ENCODE results near the gene ZC3HAV1. TPM values are rescaled to one million over a fixed set of nuclear protein-coding genes. Genes with fewer than 3 reads are reported as not detected.
"Not testable (repeated sequence)": the region's sequence is repeated elsewhere in the genome, so short reads cannot be mapped to it uniquely, and the experiment has no call there.

ZC3HAV1 gene
- total RNA-seq, 2 experiments from 2014 or later = 121 to 122 TPM

- H3K36me3 Mint-ChIP-seq (ENCODE audit: low read depth) = peaks cover 82% of the 10 kb centered on the region
- POLR2A ChIA-PET = interaction anchor here (0.7 to 2.4 kb wide), 5 partner anchors 9 to 815 kb away, joined by 3 to 10 read pairs (median 4); no protein-coding TSS in a partner anchor
- H3K9me3 Mint-ChIP-seq (ENCODE audit: insufficient read depth); ATAC-seq; H3K27me3 Mint-ChIP-seq (ENCODE audit: low read depth); DNase-seq: not testable (repeated sequence)
- peak overlapping the region; percentile 86 for H3K4me3 Mint-ChIP-seq
- H3K4me1 Mint-ChIP-seq (ENCODE audit: low read depth) = peaks cover 58% of the 10 kb centered on the region
- CTCF ChIA-PET = interaction anchor here (1.1 kb wide), 1 partner anchor 27 kb away, joined by 5 read pairs; no protein-coding TSS in a partner anchor
- peak overlapping the region; percentile 90 for H3K27ac Mint-ChIP-seq
Observed at GRCh38 chr7:139101637-139102158, 7.8 kb downstream of the ZC3HAV1 start.

- H3K36me3 Mint-ChIP-seq (ENCODE audit: low read depth) = peaks cover 86% of the 10 kb centered on the region
- CTCF ChIA-PET = interaction anchor here (1.3 kb wide), 1 partner anchor 11 kb away, joined by 4 read pairs; no protein-coding TSS in a partner anchor
- no peaks in the 10 kb centered on the region for H3K9me3 Mint-ChIP-seq (ENCODE audit: insufficient read depth)
- peaks cover 80% of the 10 kb centered on the region for H3K4me1 Mint-ChIP-seq (ENCODE audit: low read depth)
- peak overlapping the region; percentile 76 for H3K4me3 Mint-ChIP-seq
- ATAC-seq (no peak), DNase-seq (no peak)
- H3K27me3 Mint-ChIP-seq (ENCODE audit: low read depth) = no peaks in the 10 kb centered on the region
- POLR2A ChIA-PET = interaction anchor here (1.1 to 1.2 kb wide), 3 partner anchors 11 to 260 kb away, joined by 3 to 5 read pairs (median 3); partner anchors contain the start of gene LUC7L2
- H3K27ac Mint-ChIP-seq = peak overlapping the region; percentile 73
Observed at GRCh38 chr7:139099172-139099947, 10.2 kb downstream of the ZC3HAV1 start.

- Mint-ChIP-seq H3K9me3 (ENCODE audit: insufficient read depth) (no peaks in the 10 kb centered on the region), H3K4me3 (peak overlapping the region; percentile 78), H3K27ac (peak overlapping the region; percentile 92), H3K27me3 (ENCODE audit: low read depth) (no peaks in the 10 kb centered on the region), H3K36me3 (ENCODE audit: low read depth) (peaks cover 90% of the 10 kb centered on the region), H3K4me1 (ENCODE audit: low read depth) (peaks cover 87% of the 10 kb centered on the region)
- ATAC-seq (peak; percentile 84), DNase-seq (peak; percentile 92)
- ChIA-PET POLR2A (interaction anchor here (0.7 to 4.6 kb wide), 19 partner anchors 9 to 1264 kb away, joined by 3 to 125 read pairs (median 6); partner anchors contain the start of genes LUC7L2 and ZC3HAV1), CTCF (interaction anchor here (0.6 to 3.3 kb wide), 17 partner anchors 9 to 208 kb away, joined by 3 to 43 read pairs (median 4); no protein-coding TSS in a partner anchor)
Observed at GRCh38 chr7:139095194-139095659, 14.3 kb downstream of the ZC3HAV1 start.

GRCh38 chr7:139094596-139094995, 14.9 kb downstream of the ZC3HAV1 start:
- ChIA-PET CTCF (interaction anchor here (0.9 to 3.3 kb wide), 9 partner anchors 9 to 208 kb away, joined by 3 to 43 read pairs (median 6); no protein-coding TSS in a partner anchor), POLR2A (interaction anchor here (0.6 to 4.6 kb wide), 15 partner anchors 9 to 338 kb away, joined by 3 to 125 read pairs (median 7); partner anchors contain the start of genes LUC7L2 and ZC3HAV1)
- peaks cover 84% of the 10 kb centered on the region for H3K4me1 Mint-ChIP-seq (ENCODE audit: low read depth)
- H3K4me3 Mint-ChIP-seq = peak overlapping the region; percentile 78
- peak; percentile 50 for DNase-seq
- no peaks in the 10 kb centered on the region for H3K27me3 Mint-ChIP-seq (ENCODE audit: low read depth)
- peak; percentile 9 for ATAC-seq
- H3K36me3 Mint-ChIP-seq (ENCODE audit: low read depth) = peaks cover 86% of the 10 kb centered on the region
- H3K9me3 Mint-ChIP-seq (ENCODE audit: insufficient read depth) = no peaks in the 10 kb centered on the region
- peak overlapping the region; percentile 92 for H3K27ac Mint-ChIP-seq

DNA sequence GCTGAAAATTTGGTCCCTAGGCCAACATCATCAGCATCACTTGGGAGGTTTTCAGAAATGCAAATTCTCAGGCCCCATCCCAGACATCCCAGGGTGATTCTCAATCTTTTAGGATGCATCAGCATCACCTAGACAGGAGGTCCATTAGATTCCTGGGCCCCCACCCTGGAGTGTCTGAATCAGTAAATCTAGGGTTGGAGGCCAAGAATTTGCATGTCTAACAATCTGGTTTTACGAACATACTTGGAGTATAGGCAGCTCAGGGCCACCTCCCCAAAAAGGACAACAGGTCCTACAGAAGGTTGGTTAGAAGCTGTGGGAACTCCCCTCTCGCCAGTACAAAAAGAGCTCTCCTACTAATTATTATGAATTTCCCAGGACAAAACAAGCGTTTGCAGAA, 15.5 kb downstream of the ZC3HAV1 start:
- Mint-ChIP-seq H3K9me3 (ENCODE audit: insufficient read depth) (no peaks in the 10 kb centered on the region), H3K27ac (peak overlapping the region; percentile 92), H3K4me1 (ENCODE audit: low read depth) (peaks cover 84% of the 10 kb centered on the region), H3K27me3 (ENCODE audit: low read depth) (no peaks in the 10 kb centered on the region), H3K4me3 (peak overlapping the region; percentile 78), H3K36me3 (ENCODE audit: low read depth) (peaks cover 86% of the 10 kb centered on the region)
- DNase-seq = no peak
- ATAC-seq = no peak
- ChIA-PET CTCF (interaction anchor here (0.8 to 3.3 kb wide), 6 partner anchors 9 to 26 kb away, joined by 3 to 43 read pairs (median 12); no protein-coding TSS in a partner anchor), POLR2A (interaction anchor here (0.7 to 4.6 kb wide), 8 partner anchors 9 to 265 kb away, joined by 3 to 125 read pairs (median 10); partner anchors contain the start of genes LUC7L2 and ZC3HAV1)

- H3K9me3 Mint-ChIP-seq (ENCODE audit: insufficient read depth); DNase-seq; H3K27me3 Mint-ChIP-seq (ENCODE audit: low read depth); ATAC-seq: not testable (repeated sequence)
- peaks cover 85% of the 10 kb centered on the region for H3K36me3 Mint-ChIP-seq (ENCODE audit: low read depth)
- peak overlapping the region; percentile 78 for H3K4me3 Mint-ChIP-seq
- H3K4me1 Mint-ChIP-seq (ENCODE audit: low read depth) = peaks cover 82% of the 10 kb centered on the region
- ChIA-PET POLR2A (interaction anchor here (0.7 to 4.6 kb wide), 5 partner anchors 9 to 266 kb away, joined by 3 to 125 read pairs (median 18); partner anchors contain the start of genes LUC7L2 and ZC3HAV1), CTCF (interaction anchor here (0.8 to 3.3 kb wide), 6 partner anchors 9 to 26 kb away, joined by 3 to 43 read pairs (median 12); no protein-coding TSS in a partner anchor)
- H3K27ac Mint-ChIP-seq = peak overlapping the region; percentile 92
Observed at GRCh38 chr7:139093512-139093911, 16.0 kb downstream of the ZC3HAV1 start.

- H3K9me3 Mint-ChIP-seq (ENCODE audit: insufficient read depth) = no peaks in the 10 kb centered on the region
- DNase-seq (no peak), ATAC-seq (no peak)
- H3K4me3 Mint-ChIP-seq = peak overlapping the region; percentile 78
- ChIA-PET POLR2A (interaction anchor here (0.8 to 4.6 kb wide), 8 partner anchors 8 to 266 kb away, joined by 3 to 90 read pairs (median 4); partner anchors contain the start of gene ZC3HAV1), CTCF (interaction anchor here (1.4 to 2.2 kb wide), 2 partner anchors 11 to 17 kb away, joined by 4 to 22 read pairs; no protein-coding TSS in a partner anchor)
- H3K27me3 Mint-ChIP-seq (ENCODE audit: low read depth) = no peaks in the 10 kb centered on the region
- H3K4me1 Mint-ChIP-seq (ENCODE audit: low read depth) = peaks cover 84% of the 10 kb centered on the region
- peaks cover 90% of the 10 kb centered on the region for H3K36me3 Mint-ChIP-seq (ENCODE audit: low read depth)
- H3K27ac Mint-ChIP-seq = peak overlapping the region; percentile 92
Observed at GRCh38 chr7:139092090-139092796, 17.3 kb downstream of the ZC3HAV1 start.

GRCh38 chr7:139091677-139091996, 17.9 kb downstream of the ZC3HAV1 start:
- Mint-ChIP-seq H3K27ac (peak overlapping the region; percentile 92), H3K4me1 (ENCODE audit: low read depth) (peaks cover 86% of the 10 kb centered on the region), H3K36me3 (ENCODE audit: low read depth) (peaks cover 91% of the 10 kb centered on the region), H3K4me3 (peak overlapping the region; percentile 78), H3K9me3 (ENCODE audit: insufficient read depth) (no peaks in the 10 kb centered on the region), H3K27me3 (ENCODE audit: low read depth) (no peaks in the 10 kb centered on the region)
- ChIA-PET POLR2A (interaction anchor here (1.0 to 4.6 kb wide), 7 partner anchors 11 to 267 kb away, joined by 3 to 90 read pairs (median 4); partner anchors contain the start of gene ZC3HAV1), CTCF (interaction anchor here (1.4 to 2.2 kb wide), 2 partner anchors 12 to 16 kb away, joined by 4 to 22 read pairs; no protein-coding TSS in a partner anchor)
- no peak for DNase-seq
- no peak for ATAC-seq

DNA sequence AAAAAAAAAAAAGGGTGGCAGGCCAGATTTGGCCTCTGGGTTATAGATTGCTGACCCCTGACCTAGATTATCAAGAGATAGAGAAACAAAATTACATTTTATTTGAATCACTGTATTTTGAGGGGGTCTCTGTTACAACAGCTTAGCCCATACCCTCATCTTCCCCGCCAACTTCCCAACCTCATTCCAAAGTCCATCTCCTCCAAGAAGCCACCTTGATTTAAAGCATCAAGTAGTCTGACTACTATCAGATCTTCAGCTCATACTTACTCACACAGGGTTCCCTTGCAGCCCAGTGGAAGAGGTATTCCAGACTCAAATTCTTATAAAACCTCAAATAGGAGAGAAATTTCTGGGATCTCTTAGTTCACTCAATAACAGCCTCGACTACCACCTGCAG, 20.4 kb downstream of the ZC3HAV1 start:
- Mint-ChIP-seq H3K9me3 (ENCODE audit: insufficient read depth) (no peaks in the 10 kb centered on the region), H3K27me3 (ENCODE audit: low read depth) (no peaks in the 10 kb centered on the region), H3K4me3 (peak overlapping the region; percentile 1), H3K36me3 (ENCODE audit: low read depth) (peaks cover 92% of the 10 kb centered on the region), H3K27ac (no peak overlapping the region), H3K4me1 (ENCODE audit: low read depth) (peaks cover 87% of the 10 kb centered on the region)
- ChIA-PET POLR2A (interaction anchor here (0.6 kb wide), 1 partner anchor 14 kb away, joined by 3 read pairs; no protein-coding TSS in a partner anchor), CTCF (interaction anchor here (3.4 kb wide), 1 partner anchor 14 kb away, joined by 24 read pairs; no protein-coding TSS in a partner anchor)
- no peak for ATAC-seq
- no peak for DNase-seq

DNA sequence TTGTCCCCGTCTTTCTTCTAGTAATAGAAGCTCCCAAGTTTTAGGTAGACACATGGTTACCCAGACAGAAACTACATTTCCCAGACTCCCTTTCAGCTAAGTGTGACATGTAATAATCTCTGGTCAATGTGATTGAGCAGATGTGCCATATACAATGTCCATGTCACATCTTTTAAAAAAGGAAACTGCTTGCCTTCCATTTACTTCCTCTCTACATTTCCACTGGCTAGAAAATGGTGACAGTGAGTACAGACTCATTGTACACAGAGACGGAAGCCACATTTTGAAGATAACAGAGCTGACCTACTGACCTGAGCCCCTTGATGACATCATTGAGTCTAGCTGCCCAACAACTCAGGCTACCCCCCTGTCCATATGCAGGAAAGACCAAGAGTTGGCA, 21.3 kb downstream of the ZC3HAV1 start:
- CTCF ChIA-PET = interaction anchor here (1.1 to 3.4 kb wide), 2 partner anchors 13 to 202 kb away, joined by 3 to 24 read pairs; no protein-coding TSS in a partner anchor
- POLR2A ChIA-PET = interaction anchor here (0.6 to 1.3 kb wide), 3 partner anchors 13 to 15 kb away, joined by 3 to 6 read pairs (median 5); no protein-coding TSS in a partner anchor
- H3K4me3 Mint-ChIP-seq = no peak overlapping the region
- no peak for ATAC-seq
- H3K36me3 Mint-ChIP-seq (ENCODE audit: low read depth) = peaks cover 92% of the 10 kb centered on the region
- no peak for DNase-seq
- H3K27ac Mint-ChIP-seq = peak overlapping the region; percentile 48
- H3K9me3 Mint-ChIP-seq (ENCODE audit: insufficient read depth) = no peaks in the 10 kb centered on the region
- H3K27me3 Mint-ChIP-seq (ENCODE audit: low read depth) = no peaks in the 10 kb centered on the region
- H3K4me1 Mint-ChIP-seq (ENCODE audit: low read depth) = peaks cover 86% of the 10 kb centered on the region
